ENCODE results near the gene ATXN3L. TPM values are rescaled to one million over a fixed set of nuclear protein-coding genes. Genes with fewer than 3 reads are reported as not detected.

Gene ATXN3L
- total RNA-seq, 4 donors from 2014 or later = not detected

GRCh38 chrX:13295841-13296240 is 24.0 kb downstream of the ATXN3L start:
- DNase-seq (ENCODE audit: low spot score in 2 of 2) = no peak
- WGBS = 69% methylated on average over 5 of the region's 5 CpGs
- TF ChIP-seq POLR2A (IDR thresholded peaks at IDR 0.05) = no peak
- no peak for TF ChIP-seq EP300 (IDR thresholded peaks at IDR 0.05)
- TF ChIP-seq CTCF (IDR thresholded peaks at IDR 0.05) = no peak
- TF ChIP-seq POLR2AphosphoS5 (IDR thresholded peaks at IDR 0.05) = no peak
- Histone ChIP-seq H3K4me1 (no peaks in the 10 kb centered on the region), H3K27me3 (no peaks in the 10 kb centered on the region), H3K27ac (no peak overlapping the region), H3K4me3 (no peak overlapping the region), H3K9me3 (no peaks in the 10 kb centered on the region), H3K36me3 (no peaks in the 10 kb centered on the region)

- no peak for DNase-seq (ENCODE audit: low spot score in 2 of 2)
- no peaks in the 10 kb centered on the region for H3K27me3 ChIP-seq
- TF ChIP-seq EP300 (IDR thresholded peaks at IDR 0.05) = no peak
- no peak for TF ChIP-seq CTCF (IDR thresholded peaks at IDR 0.05)
- TF ChIP-seq POLR2A (IDR thresholded peaks at IDR 0.05) = no peak
- no peak for TF ChIP-seq POLR2AphosphoS5 (IDR thresholded peaks at IDR 0.05)
- no peaks in the 10 kb centered on the region for H3K9me3 ChIP-seq
- H3K27ac ChIP-seq = no peak overlapping the region
- no peak overlapping the region for H3K4me3 ChIP-seq
- 54% methylated on average over 6 of the region's 6 CpGs for WGBS
- no peaks in the 10 kb centered on the region for H3K4me1 ChIP-seq
- H3K36me3 ChIP-seq = no peaks in the 10 kb centered on the region
Measured at GRCh38 chrX:13293700-13294099, 26.2 kb downstream of the ATXN3L start.

GRCh38 chrX:13290891-13291614 is 28.8 kb downstream of the ATXN3L start:
- no peaks in the 10 kb centered on the region for H3K36me3 ChIP-seq
- H3K4me1 ChIP-seq = no peaks in the 10 kb centered on the region
- H3K27me3 ChIP-seq = no peaks in the 10 kb centered on the region
- no peaks in the 10 kb centered on the region for H3K9me3 ChIP-seq
- DNase-seq (ENCODE audit: low spot score in 2 of 2) = no peak
- no peak overlapping the region for H3K4me3 ChIP-seq
- TF ChIP-seq POLR2AphosphoS5 (IDR thresholded peaks at IDR 0.05) (no peak), POLR2A (IDR thresholded peaks at IDR 0.05) (no peak), CTCF (IDR thresholded peaks at IDR 0.05) (no peak), EP300 (IDR thresholded peaks at IDR 0.05) (no peak)
- H3K27ac ChIP-seq = no peak overlapping the region
- WGBS = 90% methylated on average over 25 of the region's 32 CpGs

GRCh38 chrX:13288671-13289070 is 31.2 kb downstream of the ATXN3L start:
- TF ChIP-seq EP300 (IDR thresholded peaks at IDR 0.05) = no peak
- TF ChIP-seq POLR2AphosphoS5 (IDR thresholded peaks at IDR 0.05) = no peak
- no peak for TF ChIP-seq POLR2A (IDR thresholded peaks at IDR 0.05)
- Histone ChIP-seq H3K4me3 (no peak overlapping the region), H3K9me3 (no peaks in the 10 kb centered on the region), H3K27ac (no peak overlapping the region), H3K27me3 (no peaks in the 10 kb centered on the region), H3K4me1 (no peaks in the 10 kb centered on the region), H3K36me3 (no peaks in the 10 kb centered on the region)
- WGBS = 78% methylated on average over 5 of the region's 5 CpGs
- DNase-seq (ENCODE audit: low spot score in 2 of 2) = no peak

GRCh38 chrX:13287816-13288215 is 32.0 kb downstream of the ATXN3L start:
- TF ChIP-seq EP300 (IDR thresholded peaks at IDR 0.05) (no peak), POLR2AphosphoS5 (IDR thresholded peaks at IDR 0.05) (no peak), POLR2A (IDR thresholded peaks at IDR 0.05) (no peak), CTCF (IDR thresholded peaks at IDR 0.05) (no peak)

More at GRCh38 chrX:13287816-13288215, 32.0 kb downstream of the ATXN3L start:
- Histone ChIP-seq H3K27ac (no peak overlapping the region), H3K4me3 (no peak overlapping the region), H3K36me3 (no peaks in the 10 kb centered on the region), H3K9me3 (no peaks in the 10 kb centered on the region), H3K4me1 (no peaks in the 10 kb centered on the region), H3K27me3 (no peaks in the 10 kb centered on the region)
- WGBS = 51% methylated on average over 2 of the region's 2 CpGs
- DNase-seq (ENCODE audit: low spot score in 2 of 2) = no peak

Data from suprapubic skin (tissue), 4 donors.